Mesenchymal stem cell (in vitro differentiated cells and primary cell): ENCODE results near the gene PKIB.
A peak's percentile ranks its signal among the peaks of the same experiment; 100 is the strongest.
"Not testable (repeated sequence)": the region's sequence is repeated elsewhere in the genome, so short reads cannot be mapped to it uniquely, and the experiment has no call there.

Experiments used
- DNase-seq: peaks from one replicate; pipeline ENCODE4 v3.0.0-alpha.2; 2013
- H2AFZ ChIP-seq: one replicate; pipeline ENCODE4 v1.6.1; 2013; ENCODE audit warnings: low read depth, mild to moderate bottlenecking, control low read depth, inconsistent platforms, low read length, moderate library complexity
- H2AK5ac ChIP-seq: 2 replicates; pipeline ENCODE4 v1.6.1; 2013; ENCODE audit warnings: low read length, moderate library complexity, mild to moderate bottlenecking, inconsistent platforms; ENCODE audit not compliant: severe bottlenecking
- H2BK120ac ChIP-seq: one replicate; pipeline ENCODE4 v1.6.1; 2013; ENCODE audit warnings: low read depth, mild to moderate bottlenecking, inconsistent platforms, low read length, moderate library complexity
- H2BK12ac ChIP-seq, 2 experiments: one replicate each; pipeline ENCODE4 v1.6.1; 2013; ENCODE audit warnings: inconsistent platforms in 2 of 2, low read length in 2 of 2, mild to moderate bottlenecking in 2 of 2, moderate library complexity in 2 of 2, control low read depth in 1 of 2
- H2BK15ac ChIP-seq: one replicate; pipeline ENCODE4 v1.6.1; 2013; ENCODE audit warnings: mild to moderate bottlenecking, low read depth, inconsistent platforms; ENCODE audit not compliant: poor library complexity, severe bottlenecking
- H2BK5ac ChIP-seq: 2 replicates; pipeline ENCODE4 v1.6.1; 2013; ENCODE audit warnings: low read depth, mild to moderate bottlenecking, low read length, control low read depth, inconsistent platforms; ENCODE audit not compliant: poor library complexity, severe bottlenecking
- H3K14ac ChIP-seq, 2 experiments: one replicate each; pipeline ENCODE4 v1.6.1; 2013; ENCODE audit warnings: inconsistent platforms in 2 of 2, low read length in 2 of 2, control low read depth in 1 of 2, mild to moderate bottlenecking in 1 of 2, moderate library complexity in 1 of 2
- H3K18ac ChIP-seq, 2 experiments: one replicate each; pipeline ENCODE4 v1.6.1; 2013; ENCODE audit warnings: inconsistent platforms in 2 of 2, low read length in 2 of 2, control low read depth in 1 of 2, low read depth in 1 of 2, mild to moderate bottlenecking in 1 of 2
- H3K23ac ChIP-seq, 2 experiments: one replicate each; pipeline ENCODE4 v1.6.1; 2013; ENCODE audit warnings: inconsistent platforms in 2 of 2, low read length in 2 of 2, mild to moderate bottlenecking in 2 of 2, moderate library complexity in 2 of 2, control low read depth in 1 of 2
- H3K27ac ChIP-seq: 2 replicates; pipeline ENCODE4 v1.5.1; 2013; ENCODE audit warnings: mild to moderate bottlenecking, moderate library complexity, low read length, control low read depth, inconsistent platforms; ENCODE audit not compliant: poor library complexity, severe bottlenecking
- H3K27me3 ChIP-seq, 2 experiments: 2 replicates each; pipeline versions ENCODE4 v1.6.1 to v1.7.0; 2013; ENCODE audit warnings: low read length in 2 of 2, mild to moderate bottlenecking in 2 of 2, moderate library complexity in 2 of 2, control low read depth in 1 of 2, inconsistent platforms in 1 of 2; ENCODE audit not compliant: control insufficient read depth in 1 of 2, insufficient read depth in 1 of 2
- H3K36me3 ChIP-seq, 2 experiments: 2 replicates each; pipeline versions ENCODE4 v1.6.1 to v1.7.0; 2013; ENCODE audit warnings: low read length in 2 of 2, control low read depth in 1 of 2, inconsistent platforms in 1 of 2, low read depth in 1 of 2, mild to moderate bottlenecking in 1 of 2; ENCODE audit not compliant: insufficient read depth in 2 of 2, control insufficient read depth in 1 of 2
- H3K4ac ChIP-seq, 2 experiments: one replicate each; pipeline ENCODE4 v1.6.1; 2013; ENCODE audit warnings: inconsistent platforms in 2 of 2, low read length in 2 of 2, mild to moderate bottlenecking in 2 of 2, moderate library complexity in 2 of 2, control low read depth in 1 of 2, low read depth in 1 of 2
- H3K4me1 ChIP-seq: 2 replicates; pipeline ENCODE4 v1.6.1; 2013; ENCODE audit warnings: low read depth, low read length, control low read depth; ENCODE audit not compliant: control insufficient read depth, insufficient read depth
- H3K4me2 ChIP-seq: 2 replicates; pipeline ENCODE4 v1.6.1; 2013; ENCODE audit warnings: low read length, mild to moderate bottlenecking, inconsistent platforms; ENCODE audit not compliant: poor library complexity, severe bottlenecking
- H3K4me3 ChIP-seq, 2 experiments: 2 replicates each; pipeline versions ENCODE4 v1.5.1 to v1.7.0; 2013; ENCODE audit warnings: low read length in 2 of 2, mild to moderate bottlenecking in 2 of 2, control low read depth in 1 of 2, low read depth in 1 of 2; ENCODE audit not compliant: insufficient read depth in 1 of 2
- H3K79me1 ChIP-seq: replicated peaks from 2 replicates; pipeline ENCODE4 v1.6.1; 2013; ENCODE audit warnings: mild to moderate bottlenecking, control low read depth, low read length, inconsistent platforms; ENCODE audit not compliant: poor library complexity, severe bottlenecking
- H3K9ac ChIP-seq: 2 replicates; pipeline ENCODE4 v1.7.0; 2013; ENCODE audit warnings: mild to moderate bottlenecking, low read length, moderate library complexity
- H3K9me3 ChIP-seq: 2 replicates; pipeline ENCODE4 v1.7.0; 2013; ENCODE audit warnings: mild to moderate bottlenecking, low read length; ENCODE audit not compliant: control insufficient read depth
- H4K8ac ChIP-seq: one replicate; pipeline ENCODE4 v1.6.1; 2013; ENCODE audit warnings: inconsistent platforms, mild to moderate bottlenecking, low read length, moderate library complexity
- H4K91ac ChIP-seq: one replicate; pipeline ENCODE4 v1.6.1; 2013; ENCODE audit warnings: mild to moderate bottlenecking, low read length, inconsistent platforms
- WGBS: methylation state at CpG from one replicate; pipeline ENCODE4 v1.1.7; 2013; ENCODE audit warnings: mixed read lengths; 5-methylcytosine and 5-hydroxymethylcytosine counted together

PKIB gene

DNA sequence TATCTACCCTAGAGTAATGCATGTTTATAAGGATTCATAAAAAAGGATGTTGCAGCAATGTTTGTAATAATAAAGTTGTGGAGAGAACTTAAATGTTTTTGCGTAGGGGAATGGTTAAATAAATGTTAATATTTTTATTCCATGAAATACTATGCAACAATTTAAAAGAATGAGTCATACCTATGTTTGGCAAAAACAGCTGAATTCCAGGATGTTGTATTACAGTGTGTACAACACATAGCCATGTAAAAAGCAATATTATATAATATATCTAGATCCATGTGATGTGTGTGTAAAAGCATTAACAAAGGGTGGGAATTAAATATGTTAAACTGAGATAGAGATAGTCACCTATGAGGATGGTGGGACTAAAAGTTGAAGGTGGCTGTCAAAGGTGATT is 21.1 kb upstream of the PKIB start:
- Histone ChIP-seq H3K4me2 (no peak overlapping the region), H3K23ac (no peak overlapping the region), H2BK5ac (no peak overlapping the region), H2BK12ac (no peak overlapping the region), H3K9ac (no peak overlapping the region), H4K8ac (no peak overlapping the region), H2AFZ (no peak overlapping the region), H3K14ac (no peak overlapping the region), H3K27ac (no peak overlapping the region), H2AK5ac (no peak overlapping the region), H3K27me3 (no peaks in the 10 kb centered on the region), H3K4me1 (no peaks in the 10 kb centered on the region), H2BK120ac (no peak overlapping the region), H3K18ac (no peak overlapping the region), H3K9me3 (no peaks in the 10 kb centered on the region), H3K36me3 (no peaks in the 10 kb centered on the region), H3K4ac (no peak overlapping the region), H3K79me1 (no peaks in the 10 kb centered on the region), H2BK15ac (no peak overlapping the region), H4K91ac (no peak overlapping the region), H3K4me3 (no peak overlapping the region)
- DNase-seq = no peak
- WGBS = no CpG with 5 or more reads among the region's 1 CpG

GRCh38 chr6:122598295-122598694 is 11.9 kb upstream of the PKIB start:
- not testable (repeated sequence) for H2AFZ ChIP-seq, H2BK15ac ChIP-seq, H2BK12ac ChIP-seq, H2AK5ac ChIP-seq, H3K9me3 ChIP-seq, H3K4me1 ChIP-seq, DNase-seq, H3K23ac ChIP-seq, H3K27me3 ChIP-seq, H2BK5ac ChIP-seq, H3K14ac ChIP-seq, H3K4me3 ChIP-seq, H2BK120ac ChIP-seq, H4K8ac ChIP-seq, H3K27ac ChIP-seq, H3K18ac ChIP-seq, H3K4ac ChIP-seq, H3K9ac ChIP-seq, H3K79me1 ChIP-seq, H3K4me2 ChIP-seq, H3K36me3 ChIP-seq, H4K91ac ChIP-seq
- WGBS = 90% methylated on average over 2 of the region's 2 CpGs

DNA sequence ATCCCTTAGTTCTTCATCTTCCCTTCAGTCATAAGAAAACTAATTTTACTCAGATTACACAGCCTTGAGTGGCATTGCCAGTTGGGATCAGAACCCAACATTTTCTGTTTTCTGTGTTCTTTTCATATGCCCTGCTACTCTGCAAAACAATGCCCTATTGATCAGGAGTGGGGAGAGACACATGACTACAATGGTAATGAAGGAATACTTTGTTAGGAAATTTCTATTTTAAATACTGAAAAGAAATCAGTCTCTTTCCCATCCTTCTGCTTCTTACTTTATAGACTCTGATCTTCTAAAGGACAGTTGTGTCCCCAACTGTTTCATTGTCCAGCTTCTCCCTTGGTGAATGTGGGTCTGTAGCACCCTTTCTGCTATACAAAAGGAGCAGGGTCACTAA is 5.5 kb upstream of the PKIB start:
- H3K4ac ChIP-seq = no peak overlapping the region
- peaks cover 2% of the 10 kb centered on the region for H3K4me1 ChIP-seq
- H3K23ac ChIP-seq = no peak overlapping the region
- no peak overlapping the region for H2AK5ac ChIP-seq
- H3K9ac ChIP-seq = no peak overlapping the region
- H3K4me3 ChIP-seq = no peak overlapping the region
- H3K9me3 ChIP-seq = no peaks in the 10 kb centered on the region
- H2BK5ac ChIP-seq = no peak overlapping the region
- no peak overlapping the region for H2BK15ac ChIP-seq
- no peak overlapping the region for H3K4me2 ChIP-seq
- H4K91ac ChIP-seq = no peak overlapping the region
- H3K36me3 ChIP-seq = no peaks in the 10 kb centered on the region
- H3K27ac ChIP-seq = no peak overlapping the region
- no peaks in the 10 kb centered on the region for H3K79me1 ChIP-seq
- no peak overlapping the region for H2BK12ac ChIP-seq
- DNase-seq = no peak
- H2AFZ ChIP-seq = no peak overlapping the region
- H4K8ac ChIP-seq = no peak overlapping the region
- H3K14ac ChIP-seq = peak overlapping the region in 1 of 2 experiments; percentile 93
- H3K18ac ChIP-seq = no peak overlapping the region
- H3K27me3 ChIP-seq = no peaks in the 10 kb centered on the region
- H2BK120ac ChIP-seq = no peak overlapping the region

DNA sequence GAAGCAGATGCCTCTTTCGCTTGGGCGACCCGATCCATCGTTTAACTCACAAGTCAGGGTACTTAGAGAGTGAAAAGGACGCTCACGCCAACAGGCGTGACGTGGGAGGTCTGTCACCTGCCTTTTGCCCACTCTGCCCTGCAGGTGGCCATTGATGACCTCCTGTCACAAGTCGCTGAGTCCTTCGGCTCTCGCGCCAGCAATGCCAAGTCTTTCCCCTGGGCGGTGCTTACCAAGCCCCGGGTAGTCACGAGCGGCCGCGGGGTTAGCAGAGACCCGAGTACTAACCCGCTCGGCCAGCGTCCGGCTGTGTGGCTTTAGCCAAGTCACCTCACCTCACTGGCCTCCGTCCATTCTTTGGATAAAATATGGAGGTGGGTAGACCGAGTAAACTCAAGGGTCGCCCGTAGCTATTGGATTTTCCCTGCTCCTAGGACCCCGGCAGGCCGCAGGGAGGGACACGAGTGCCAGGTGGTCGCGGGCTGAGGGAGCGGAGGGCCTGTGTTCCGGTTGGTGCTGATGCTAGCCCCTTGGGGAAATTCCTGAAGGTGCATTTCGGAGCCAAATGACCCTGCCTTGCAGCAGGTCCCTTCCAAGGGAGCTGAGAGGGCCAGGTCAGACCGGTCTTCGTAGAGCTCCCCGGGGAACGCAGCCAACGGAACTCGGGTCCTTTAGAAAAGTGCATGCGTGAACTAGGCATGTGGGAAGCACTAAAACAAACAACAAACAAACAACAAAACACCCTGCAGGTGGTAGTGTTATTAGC is 668 bp downstream of the PKIB start:
- H2BK120ac ChIP-seq = no peak overlapping the region
- H3K36me3 ChIP-seq = no peaks in the 10 kb centered on the region
- peak overlapping the region in 1 of 2 experiments; percentile 85 for H3K4ac ChIP-seq
- peak overlapping the region; percentile 79 for H3K9ac ChIP-seq
- H2BK5ac ChIP-seq = peak overlapping the region; percentile 25
- no peak overlapping the region for H4K91ac ChIP-seq
- peak overlapping the region in 1 of 2 experiments; percentile 71 for H3K14ac ChIP-seq
- peak overlapping the region; percentile 95 for H3K4me2 ChIP-seq
- H3K4me3 ChIP-seq = peak overlapping the region; percentile 83 to 94
- H3K9me3 ChIP-seq = peaks cover 3% of the 10 kb centered on the region
- H3K79me1 ChIP-seq = peaks cover 5% of the 10 kb centered on the region
- H2BK15ac ChIP-seq = peak overlapping the region; percentile 44
- peak; percentile 43 for DNase-seq
- H2BK12ac ChIP-seq = peak overlapping the region in 1 of 2 experiments; percentile 72
- H3K18ac ChIP-seq = peak overlapping the region; percentile 87 to 97
- H4K8ac ChIP-seq = peak overlapping the region; percentile 53
- H3K23ac ChIP-seq = peak overlapping the region in 1 of 2 experiments; percentile 99
- H3K4me1 ChIP-seq = peaks cover 3% of the 10 kb centered on the region
- peak overlapping the region; percentile 64 for H2AFZ ChIP-seq
- no peak overlapping the region for H2AK5ac ChIP-seq
- H3K27me3 ChIP-seq = peaks cover 0 to 14% of the 10 kb centered on the region in 2 experiments
- WGBS = 42% methylated on average over 35 of the region's 42 CpGs
- peak overlapping the region; percentile 35 for H3K27ac ChIP-seq
